Smooth muscle cell of the brain vasculature (primary cell): ENCODE data around the gene GABRG3.

Experiments used
- DNase-seq: peaks from one replicate; pipeline ENCODE4 v3.0.0-alpha.2; 2012; ENCODE audit warnings: low read depth, low spot score

Gene GABRG3

DNA sequence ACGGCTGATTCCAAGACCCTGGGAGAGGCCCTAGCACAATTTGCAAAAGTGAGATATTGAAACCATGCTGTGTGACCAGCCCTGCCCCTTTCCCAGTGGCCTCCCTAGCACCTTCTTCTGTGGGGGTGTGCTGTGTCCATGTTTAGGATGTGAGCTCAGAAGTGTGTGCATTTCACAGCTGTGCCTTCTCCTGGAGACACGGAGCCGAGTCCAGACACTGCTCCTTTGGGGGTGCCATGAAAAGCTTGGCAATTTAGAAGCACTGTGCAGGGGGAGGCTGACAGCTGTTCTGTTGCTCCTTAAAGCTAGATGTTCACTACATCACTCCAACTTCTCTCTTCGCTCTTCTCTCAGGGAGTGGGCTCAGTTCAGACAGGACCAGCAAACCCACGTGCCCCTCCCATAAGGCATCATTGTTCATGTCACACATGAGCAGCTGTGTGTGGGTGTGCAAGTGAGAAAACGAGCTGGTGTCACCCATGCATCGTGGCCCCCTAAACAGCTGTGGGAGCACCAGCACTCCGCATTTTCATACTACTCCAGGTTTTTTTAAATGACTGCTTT is 492.6 kb downstream of the GABRG3 start:
- DNase-seq = no peak

DNA sequence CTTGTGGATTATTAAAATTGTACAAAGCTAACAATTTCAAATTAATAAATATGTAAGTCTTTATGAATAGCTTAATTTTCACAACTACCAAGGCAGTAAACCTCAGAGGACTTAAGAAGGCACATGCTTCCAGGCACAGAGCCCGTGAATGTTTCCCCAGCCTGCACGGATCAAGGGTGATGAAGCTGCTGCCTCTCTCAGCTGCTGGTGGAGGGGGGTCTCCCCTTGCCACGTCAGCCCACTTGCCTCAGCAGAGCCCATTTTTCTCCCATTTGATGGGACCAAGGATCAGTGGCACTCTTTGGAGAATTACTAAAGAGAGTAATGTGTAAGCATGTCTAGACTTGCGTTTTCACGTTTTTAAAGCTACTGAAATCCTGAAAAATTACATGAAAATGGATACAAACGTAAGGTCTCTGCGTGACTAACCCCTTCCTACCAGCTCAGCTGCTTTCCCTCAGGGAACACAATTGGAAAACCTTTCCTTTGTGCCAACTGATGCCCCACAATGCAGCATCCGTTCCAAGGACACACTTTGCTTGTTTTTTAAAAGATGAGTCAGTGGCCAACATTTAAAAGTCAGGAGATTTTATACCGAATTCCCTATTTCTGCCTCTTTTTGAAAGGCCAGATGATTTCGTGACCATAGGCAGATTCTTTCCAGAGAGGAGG is 494.1 kb downstream of the GABRG3 start:
- no peak for DNase-seq

DNA sequence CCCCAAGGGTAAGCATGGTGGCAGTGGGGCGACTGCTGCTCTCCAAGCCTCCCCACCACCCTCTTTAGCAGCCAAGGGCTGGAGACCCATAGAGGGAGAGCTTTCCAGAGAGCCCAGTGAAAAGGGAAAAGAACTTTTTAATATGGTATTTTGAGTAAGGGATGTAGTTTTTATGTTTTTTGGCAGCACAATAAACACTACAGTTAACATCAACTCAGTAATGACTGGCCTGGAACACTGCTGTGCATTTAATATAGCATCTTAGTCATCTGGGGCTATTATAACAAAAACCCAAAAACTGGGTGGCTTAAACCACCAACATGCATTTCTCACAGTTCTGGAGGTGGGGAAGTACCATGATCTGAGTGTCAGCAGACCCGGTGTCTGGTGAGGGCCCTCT is 495.8 kb downstream of the GABRG3 start:
- no peak for DNase-seq

DNA sequence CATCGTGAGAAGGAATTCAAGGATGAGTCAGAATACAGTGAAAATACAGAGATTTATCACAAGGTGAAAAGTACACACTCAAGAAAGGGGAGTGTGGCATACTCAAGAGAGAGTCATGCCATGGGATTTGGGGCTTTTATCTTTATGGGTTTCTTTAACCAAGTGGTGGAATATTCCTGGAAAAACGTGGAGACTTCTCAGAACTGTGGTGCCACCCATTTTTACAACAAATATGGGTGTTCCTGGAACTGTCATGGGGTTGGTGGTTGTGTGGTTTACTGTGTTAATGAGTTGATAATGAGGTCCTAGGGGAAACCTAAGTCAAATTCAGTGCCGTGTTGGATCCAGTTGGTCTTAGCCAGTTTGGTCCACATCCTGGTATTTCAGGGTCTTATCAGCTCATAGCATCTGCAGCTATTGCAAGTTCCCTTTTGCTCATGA is 497.2 kb downstream of the GABRG3 start:
- DNase-seq = no peak

DNA sequence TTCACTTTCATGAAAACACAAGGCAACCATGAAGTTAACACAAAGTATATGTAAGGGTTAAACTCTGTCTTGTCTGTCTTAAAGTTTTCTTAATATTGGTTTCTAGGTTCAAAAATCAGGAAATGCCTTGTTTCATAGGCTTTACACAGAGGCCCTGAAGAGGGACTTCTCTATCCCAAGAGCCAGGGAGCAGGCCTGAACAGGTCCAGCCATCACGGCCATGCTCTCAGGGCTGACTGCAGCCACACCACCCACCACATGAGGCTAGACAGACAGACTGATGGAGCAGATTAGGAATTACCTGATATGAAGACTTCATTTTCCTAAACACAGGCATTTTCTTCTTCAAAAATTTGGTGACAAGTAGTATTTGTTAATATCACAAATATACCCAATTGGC is 502.9 kb downstream of the GABRG3 start:
- DNase-seq = no peak

DNA sequence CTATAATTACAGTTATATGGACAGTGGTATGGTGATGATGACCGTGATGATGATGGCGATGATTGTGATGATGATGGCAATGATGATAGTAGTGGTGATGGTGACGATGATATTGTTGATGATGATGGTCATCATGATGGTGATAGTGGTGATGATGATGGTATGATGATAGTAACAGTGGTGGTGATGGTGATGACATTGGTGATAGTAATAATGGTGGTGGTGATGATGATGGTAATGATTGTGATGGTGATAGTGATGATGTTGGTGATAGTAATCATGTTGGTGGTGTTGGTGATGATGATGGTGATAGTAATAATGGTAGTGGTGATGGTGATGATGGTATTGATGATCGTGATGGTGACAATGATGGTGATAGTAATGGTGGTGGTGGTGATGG is 504.4 kb downstream of the GABRG3 start:
- no peak for DNase-seq

DNA sequence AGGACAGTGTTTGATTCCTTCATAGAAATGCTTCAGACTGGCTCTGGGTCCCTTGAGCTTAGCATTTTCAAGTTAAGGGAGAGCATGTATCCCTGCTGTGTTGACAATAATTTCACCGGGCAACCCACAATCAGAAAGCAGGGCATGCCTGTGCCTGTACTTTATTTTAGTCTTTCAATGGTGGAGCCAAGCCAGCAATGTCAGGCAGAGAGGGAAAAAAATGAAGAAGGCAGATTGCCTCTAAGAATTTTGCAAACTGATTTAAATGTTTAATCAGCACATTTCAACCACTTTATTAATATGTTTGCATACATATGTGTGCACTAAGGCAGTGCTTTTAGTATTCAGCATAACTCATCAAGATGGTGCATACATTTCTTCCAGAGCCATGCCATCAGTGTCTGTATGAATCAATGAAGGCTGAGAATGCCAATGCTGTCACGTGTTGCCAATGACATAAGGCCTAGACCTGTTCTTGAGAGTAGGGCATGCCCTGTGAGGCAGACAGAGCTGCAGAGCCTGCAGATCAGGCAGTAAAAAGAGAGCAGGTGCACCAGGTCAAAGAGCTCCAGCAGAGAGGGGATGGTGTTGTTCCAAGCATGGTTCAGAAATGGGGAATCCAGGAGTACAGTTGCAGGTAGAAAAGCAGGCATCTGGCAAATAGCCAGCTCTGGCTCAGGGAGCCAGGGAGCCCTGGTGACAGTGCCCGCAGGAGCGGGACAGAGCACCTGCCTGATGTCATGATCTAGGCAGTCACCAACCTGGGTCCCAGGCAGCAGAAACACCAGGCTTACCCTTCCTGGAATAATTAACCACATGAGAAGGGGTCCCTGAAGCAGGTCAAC is 508.5 kb downstream of the GABRG3 start:
- no peak for DNase-seq

DNA sequence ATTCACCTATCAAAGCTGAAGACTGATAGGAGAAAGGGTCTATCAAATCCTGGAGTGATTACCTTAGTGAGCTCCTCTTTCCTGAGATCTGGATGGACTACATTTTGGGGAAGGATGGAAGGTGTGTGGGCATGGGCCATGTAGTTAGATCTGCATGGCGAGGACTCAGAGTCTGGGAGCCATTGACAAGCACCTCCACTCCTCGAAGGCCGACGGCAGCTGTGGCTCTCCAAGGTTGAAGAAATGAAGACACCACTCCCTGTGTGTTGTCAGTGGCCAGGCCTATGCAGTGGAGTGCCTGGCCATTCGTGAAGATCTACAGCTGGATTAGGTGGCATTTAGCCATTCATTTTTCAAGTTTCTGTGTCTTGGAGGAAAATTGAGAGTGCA is 509.2 kb downstream of the GABRG3 start:
- no peak for DNase-seq

DNA sequence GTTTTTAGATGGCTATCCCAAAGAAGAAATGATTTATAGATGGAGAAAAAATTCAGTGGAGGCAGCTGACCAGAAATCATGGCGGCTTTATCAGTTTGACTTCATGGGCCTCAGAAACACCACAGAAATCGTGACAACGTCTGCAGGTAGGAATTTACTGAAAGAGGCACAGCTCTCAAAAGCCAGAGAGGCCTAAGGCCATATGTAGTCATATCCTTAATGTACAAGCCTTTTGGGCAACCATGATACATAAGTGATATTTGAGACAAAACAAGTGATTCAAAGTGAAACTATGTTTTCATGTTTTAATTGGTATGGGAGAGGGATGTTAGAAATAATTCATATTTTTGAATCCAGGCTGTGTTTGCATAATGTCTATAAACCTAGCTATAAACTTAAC is 509.7 kb downstream of the GABRG3 start:
- DNase-seq = no peak

DNA sequence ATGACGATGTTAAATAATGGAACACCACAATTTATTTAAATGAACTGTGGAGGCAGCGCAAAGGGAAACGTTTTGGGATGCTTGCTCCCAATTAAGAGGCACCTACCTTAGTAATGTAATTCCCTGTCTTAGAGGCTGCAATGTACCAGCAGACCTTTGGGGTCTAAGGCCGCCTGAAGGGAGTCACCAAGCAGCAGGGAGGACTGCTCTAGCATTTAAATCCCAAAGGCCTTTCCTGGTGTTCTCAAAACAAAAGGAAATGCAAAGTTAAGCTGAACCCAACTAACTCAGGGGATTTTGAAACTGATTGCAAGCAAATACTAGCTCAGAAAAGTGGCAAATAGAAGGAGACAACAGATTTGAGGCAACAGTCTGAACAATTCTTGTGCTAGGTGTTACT is 510.8 kb downstream of the GABRG3 start:
- DNase-seq = no peak

DNA sequence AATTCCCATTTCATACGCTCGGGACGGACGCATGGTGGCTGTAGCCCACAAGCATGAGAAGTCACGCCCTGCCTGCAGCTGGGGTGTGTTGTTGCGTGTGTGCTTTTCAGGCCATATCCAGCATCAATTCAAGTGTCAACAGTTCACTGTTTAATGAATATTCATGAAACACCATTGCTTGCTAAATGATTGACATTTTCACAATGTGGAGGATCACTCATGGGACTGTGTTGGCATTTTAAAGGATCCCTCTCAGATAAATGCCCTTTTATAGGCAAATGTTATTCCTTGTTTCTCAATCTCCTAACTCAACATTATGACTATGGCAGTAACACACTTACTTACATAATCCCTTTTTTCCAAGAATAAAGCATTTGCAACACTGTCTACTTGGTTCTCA is 511.3 kb downstream of the GABRG3 start:
- no peak for DNase-seq

DNA sequence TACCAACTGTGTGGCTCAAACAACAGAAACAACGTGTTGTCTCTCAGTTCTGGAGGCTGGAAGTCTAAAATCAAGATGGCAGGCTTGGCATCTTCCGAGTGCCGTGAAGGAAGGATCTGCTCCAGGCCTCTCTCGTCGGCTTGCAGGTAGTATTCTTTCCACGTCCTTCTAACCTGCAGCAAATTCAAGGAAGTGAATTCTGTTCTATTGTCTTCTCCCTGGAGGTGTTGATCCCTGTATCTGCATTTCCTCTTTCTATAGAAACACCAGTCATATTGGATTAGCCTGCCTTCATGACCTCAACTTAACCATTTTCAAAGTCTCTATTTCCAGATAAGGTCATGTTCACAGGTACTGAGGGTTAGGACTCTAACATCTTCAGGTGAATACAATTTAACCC is 512.1 kb downstream of the GABRG3 start:
- DNase-seq = no peak

DNA sequence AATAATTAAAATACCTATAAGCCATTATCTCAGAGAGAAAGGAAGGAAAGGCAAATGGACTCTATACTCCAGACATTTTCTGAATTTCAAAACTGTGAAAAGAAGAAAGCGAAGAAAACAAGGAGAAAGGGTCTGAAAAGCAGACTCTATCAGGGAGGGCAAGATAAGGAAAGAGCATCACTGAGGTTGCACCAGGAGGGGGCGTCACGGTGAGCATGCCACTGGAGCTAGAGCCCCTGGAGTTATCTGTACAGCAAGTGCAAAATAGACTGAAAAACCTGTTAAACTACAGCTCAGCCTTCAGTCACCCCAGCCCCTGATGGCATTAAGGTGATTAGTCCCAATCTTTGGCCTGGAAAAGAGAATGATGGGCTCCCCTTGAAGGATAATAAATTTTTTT is 514.3 kb downstream of the GABRG3 start:
- no peak for DNase-seq

DNA sequence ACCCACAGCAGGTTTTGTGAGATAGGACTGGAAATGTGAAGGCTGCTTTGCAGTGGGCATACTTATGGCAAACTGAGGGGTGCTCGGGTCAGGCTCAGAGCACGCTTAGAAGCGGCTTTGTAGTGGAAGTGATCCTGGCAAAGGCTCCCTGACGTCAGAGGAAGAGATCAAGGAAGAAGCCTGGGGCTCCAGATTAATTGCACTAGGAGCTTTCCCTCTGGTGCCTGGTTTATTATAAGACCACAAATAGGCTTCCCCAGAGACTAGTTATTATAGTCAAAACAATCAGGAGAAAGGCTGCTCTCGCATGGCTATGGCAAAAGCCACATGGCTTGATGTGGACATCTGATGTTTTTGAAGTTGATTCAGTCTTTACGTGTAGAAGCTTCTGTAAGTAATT is 515.1 kb downstream of the GABRG3 start:
- DNase-seq = no peak

DNA sequence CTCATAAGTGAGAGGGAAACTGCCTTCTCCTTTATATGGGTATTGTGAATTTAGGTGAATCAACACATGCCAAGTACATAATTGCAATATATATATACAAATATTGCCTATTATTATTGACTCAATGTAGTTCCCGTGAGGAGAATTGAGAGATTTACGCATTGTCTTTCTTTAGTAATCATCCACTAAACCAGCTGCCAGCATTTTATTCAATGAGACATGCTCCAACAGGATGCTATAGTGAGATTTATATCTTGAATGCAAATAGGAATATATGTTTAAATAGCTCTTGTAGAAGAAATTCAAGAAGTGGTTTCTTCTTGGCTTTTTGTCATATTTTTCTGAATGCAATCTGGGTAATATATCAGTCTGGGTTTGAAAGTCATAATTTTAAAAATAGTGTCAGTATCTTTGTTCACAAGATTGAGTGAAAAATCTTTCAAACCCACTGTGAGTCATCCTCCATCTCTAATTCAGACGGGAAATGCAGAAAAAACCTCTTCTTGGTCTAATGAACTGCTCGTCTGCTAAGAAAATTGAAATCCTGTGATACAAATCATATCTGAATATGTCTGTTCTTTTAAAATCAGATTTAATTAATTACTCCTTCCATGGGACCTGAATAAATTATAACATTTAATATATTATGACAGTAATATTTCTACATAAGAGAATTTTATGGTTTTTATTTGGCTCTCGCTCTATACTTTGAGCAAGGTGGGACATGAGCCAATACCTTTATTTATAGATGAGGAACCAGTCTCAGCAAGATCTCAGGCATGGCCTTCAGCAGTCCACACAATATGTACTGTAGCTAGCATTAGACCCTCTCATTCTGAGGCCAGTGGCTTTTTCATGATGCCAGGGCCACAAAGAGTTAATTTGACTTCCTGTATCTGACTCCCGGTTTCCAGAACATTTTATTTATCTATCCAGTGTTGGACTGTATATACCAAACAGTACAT is 516.0 kb downstream of the GABRG3 start:
- no peak for DNase-seq

DNA sequence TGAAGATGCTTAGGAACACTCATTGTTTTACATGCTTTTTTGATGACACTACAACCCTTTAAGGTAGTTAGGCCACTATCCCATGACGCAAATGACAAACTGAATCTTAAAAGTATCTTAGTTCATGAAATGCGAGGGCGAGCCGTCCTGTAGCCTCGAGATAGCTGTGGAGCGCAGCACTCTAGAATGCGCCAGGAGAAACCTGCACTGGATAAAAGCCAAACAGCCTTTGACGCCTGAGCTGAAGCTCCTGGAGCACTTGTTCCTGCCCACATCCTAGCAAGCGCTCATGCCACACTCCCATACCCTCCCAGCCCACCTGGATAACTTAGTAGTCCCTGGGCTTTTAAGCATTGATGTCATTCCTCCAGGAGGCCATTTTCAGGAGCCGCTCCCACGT is 516.9 kb downstream of the GABRG3 start:
- DNase-seq = no peak

DNA sequence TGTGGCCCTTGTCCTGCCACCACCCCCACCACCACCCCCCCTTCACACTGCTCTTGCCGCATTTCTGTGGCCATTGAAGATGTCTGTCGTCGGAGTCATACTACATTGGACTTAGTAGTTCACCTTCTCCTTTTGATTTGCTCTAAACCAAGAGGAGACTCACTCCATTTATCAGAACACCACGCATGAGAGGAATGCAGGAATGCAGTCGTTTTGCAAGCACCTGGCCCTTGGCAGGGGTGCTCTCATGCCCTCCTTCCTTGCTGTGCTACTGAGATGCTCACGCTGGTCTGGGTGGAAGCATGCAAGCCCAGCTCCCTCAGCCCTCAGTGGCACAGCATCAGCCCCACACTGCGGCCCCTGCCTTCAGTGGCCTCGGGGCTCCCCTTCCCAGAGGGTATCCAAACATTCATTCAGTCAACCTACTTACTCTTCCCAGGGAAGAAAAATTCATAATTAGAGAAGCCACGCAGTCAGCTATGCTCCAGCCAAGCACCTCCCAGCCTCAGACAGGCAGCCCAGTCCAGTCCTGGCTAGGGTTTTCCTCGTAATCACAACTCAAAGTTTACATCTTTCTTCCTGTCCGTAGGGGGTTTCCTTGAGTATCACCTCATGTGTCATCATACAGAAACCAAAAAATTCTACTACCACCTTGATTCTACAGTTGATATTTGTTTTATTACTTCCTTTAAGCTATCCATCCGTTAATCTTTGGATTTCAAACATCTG is 520.0 kb downstream of the GABRG3 start:
- no peak for DNase-seq

DNA sequence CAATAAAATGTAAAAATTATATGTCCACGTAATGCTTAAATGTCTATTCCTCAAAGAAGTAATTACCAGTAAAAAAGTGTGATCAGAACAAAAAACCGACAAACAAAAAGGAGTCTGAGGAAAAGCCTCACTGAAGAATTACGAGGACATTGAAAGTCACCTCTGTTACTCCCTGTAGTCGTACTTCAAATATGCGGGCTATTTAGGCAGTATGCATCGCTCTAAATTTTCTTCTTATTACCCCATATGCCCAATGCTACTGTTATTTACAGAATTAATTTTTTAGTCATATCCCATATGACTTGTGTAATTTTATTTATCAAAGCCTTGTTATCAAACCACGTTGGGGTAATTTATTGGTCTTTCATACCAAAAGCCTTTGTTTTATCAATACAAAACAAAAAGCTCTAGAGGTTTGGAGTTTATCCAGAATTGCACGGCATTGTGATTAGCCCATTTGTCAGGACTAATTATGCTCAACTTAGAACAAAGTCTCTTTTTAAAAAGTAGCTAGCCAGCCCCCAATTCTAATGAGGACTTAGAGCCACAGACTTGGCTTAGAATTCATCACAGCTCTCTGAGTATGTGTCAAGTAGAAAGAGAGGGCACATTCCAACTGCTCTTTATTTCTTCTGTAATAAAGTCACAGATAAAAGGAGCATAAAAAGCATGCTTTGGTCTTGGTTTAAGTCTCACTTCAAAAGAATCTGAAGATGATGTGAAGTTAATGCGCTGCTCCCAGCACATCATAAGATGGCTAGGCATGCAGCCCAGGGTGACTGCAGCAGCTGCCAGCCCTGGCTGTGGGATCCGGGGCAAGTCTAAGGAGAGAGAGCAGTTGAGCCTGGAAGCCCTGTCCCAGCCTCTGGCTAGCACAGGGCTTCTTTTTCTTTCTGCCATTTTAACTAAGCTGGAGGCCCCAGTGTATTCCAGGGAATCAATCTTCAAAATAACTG is 521.0 kb downstream of the GABRG3 start:
- DNase-seq = no peak

DNA sequence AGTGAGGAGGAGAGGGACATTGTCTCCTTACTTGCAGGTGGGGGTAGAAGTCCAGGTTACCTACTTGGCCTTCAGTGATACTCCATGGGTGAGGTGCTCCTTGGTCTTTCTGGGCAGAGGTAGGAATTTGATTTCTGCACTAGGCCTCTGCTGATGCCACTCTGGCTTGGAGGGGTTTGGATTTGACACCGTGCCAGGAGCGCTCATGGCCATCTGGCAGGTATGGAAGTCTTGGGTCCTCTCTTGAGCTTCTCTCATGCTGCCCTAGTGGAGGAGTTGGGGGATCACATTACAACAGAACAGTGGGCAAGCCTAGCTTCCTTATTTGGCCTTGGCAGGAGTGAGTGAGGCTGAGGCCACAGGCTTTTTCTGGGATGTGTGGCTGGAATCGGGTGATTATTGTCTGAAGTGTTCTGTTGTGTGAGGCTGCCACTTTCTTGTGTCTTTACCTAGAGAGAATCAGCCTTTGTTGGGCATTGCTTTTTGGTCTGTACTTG is 525.0 kb downstream of the GABRG3 start:
- DNase-seq = no peak

DNA sequence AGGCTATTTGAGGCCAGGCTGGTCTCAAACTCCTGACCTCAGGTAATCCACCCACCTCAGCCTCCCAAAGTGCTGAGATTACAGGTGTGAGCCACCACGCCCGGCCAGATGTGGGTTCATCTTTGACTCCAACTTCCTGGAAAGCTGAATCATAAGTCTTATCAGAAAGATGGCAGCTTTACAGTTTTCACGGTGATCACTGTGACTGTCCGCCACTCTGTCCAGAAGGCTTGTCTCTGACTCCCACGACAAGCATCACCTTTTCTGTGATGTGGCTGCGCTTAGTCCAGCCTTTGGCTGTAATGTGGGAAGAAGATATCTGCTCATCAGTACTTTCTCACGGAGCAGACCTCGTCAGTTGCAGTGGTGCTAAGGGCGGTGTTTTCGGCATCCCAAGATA is 527.7 kb downstream of the GABRG3 start:
- no peak for DNase-seq
